GM19455 (cell line): Measurements from ENCODE around the gene BCL11A.

Source experiments
- ATAC-seq: cut with Tn5 transposase; IDR thresholded peaks from one replicate; pipeline ENCODE4 v1.9.1; 2021; ENCODE audit not compliant: unreplicated experiment

The BCL11A gene

DNA sequence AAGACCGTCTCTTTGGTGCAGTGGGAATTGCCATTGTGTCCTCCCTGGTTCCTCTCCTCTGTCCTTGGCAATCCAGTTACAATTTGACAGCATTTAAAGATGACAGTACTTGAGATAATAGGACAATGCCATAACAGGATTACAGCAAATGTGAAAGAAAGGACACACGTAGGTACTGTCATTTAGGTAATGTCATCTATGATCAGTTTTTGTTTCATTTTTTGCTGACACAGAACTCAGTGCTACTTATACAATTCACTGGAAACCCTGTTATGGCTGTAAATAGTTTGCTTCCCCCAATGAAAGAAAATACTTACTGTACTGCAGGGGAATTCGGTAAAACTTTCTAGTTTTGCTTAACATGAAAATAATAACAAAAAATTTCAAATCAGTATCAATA, 65.2 kb downstream of the BCL11A start:
- ATAC-seq, result peak; percentile 70

DNA sequence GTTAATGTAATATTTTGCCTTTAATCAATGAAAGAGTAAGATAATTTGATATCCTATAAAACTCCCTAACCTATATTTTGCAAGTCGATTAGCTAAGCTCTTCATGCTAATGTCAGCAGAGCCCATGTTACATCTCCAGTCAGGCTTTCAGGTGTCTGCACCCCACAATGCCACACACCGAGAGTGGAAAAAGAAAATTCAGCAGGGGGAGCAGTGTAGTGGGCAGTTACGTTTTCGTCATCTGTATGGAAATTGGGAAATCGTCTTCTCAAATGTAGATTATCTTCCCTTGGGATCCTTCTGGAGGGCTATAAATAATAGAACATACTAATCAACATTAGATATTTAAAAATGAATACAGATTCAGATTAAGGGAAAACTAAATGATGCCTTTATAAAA, 66.3 kb downstream of the BCL11A start:
- ATAC-seq, result no peak

DNA sequence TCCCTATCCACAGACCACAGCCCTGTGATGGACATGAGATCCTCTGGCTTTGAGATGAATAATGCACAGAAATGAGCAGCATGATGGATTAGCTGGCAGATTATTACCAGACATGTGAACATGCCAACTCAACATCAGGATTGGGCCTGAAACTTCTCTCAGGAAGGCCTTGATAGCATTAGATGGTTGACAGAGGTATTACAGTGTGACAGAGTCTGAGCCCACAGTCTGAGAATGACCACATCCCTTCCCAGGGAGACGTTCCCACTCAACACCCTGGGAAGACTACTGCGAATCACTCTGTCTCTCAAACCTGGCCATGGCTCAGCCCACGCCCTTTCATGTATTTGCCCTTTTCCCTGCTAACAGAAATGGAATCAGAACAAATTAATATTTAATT, 66.9 kb downstream of the BCL11A start:
- ATAC-seq, result no peak

DNA sequence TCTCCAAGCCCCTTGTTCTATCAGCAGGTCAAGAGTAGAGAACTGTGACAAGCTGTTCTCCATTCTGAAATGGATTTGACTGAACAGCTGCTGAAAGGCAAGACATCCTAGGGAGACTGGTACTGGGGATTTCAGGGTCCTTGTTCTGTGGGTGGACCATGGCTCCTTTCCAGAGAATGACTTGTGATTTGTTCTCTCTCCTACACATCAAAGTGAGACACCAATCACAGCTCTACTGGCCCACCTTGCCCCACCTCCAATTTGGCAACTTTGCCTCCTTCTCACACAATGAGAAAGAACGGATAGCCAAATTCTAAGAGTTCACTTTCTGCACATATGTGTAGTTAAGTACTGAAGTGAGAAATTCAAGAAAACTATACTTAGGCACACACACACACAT, 67.4 kb downstream of the BCL11A start:
- ATAC-seq, result no peak

DNA sequence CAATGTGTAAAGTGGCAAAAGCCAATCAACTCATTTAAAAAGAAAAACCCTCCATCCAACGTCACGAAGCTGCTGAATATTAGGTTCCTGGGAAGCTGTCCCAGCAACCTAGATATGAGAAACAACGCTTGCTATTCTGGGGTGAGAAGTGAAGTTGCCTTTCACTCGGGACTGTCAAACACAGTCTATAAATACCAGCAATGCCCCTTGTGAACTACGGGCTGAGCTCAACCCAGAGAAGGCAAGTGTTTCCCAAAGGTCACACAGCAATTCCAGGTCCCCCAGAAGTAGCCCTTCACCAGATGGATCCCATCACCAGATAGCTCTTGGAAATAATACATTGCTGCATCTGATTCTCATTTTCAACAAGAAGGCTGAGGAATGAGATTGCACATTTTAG, 67.9 kb downstream of the BCL11A start:
- no peak for ATAC-seq

DNA sequence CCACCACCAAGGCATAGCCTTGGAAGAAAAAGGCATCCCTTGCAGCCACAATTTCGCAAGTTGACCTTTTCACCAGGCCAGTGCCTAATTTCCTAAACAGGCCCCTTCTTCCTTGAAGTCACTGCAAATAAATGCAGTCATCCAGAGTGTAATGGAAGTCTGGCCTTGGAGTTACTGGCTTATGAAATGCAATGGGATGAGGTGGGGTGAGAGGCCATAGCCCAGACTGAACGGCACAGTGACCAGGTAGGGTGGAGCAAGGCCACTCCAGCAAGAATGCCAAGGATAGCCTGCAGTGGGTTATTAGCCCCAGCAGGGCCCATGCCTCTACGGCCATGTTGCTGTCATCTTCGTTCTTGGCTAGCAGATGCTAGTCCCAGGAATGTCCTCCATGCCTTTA, 68.4 kb downstream of the BCL11A start:
- no peak for ATAC-seq

DNA sequence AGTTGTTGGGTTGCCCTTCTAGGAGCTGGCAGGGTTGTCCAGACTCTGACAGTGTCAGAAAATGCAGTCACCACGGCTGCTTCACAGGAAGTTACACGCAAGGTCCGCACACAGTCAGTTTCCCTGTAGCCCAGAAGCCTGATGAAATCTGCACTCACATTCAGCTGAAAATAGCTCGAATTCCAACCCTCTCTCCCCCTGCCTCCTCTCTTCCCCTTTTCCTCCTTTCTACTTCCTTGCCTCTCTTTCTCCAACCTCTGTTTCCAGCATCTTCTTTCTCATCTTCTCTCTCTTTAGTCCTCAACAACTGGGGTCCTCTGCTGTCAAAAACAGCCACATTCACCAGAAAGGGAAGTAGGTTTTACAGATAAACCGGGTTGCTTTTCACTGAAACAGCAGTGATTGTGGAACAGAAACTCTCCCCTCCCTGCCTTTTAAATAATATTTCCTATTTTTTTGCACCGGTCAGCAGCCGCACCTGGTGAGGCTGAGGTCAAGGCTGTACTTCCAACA, 69.3 kb downstream of the BCL11A start:
- ATAC-seq, result no peak

DNA sequence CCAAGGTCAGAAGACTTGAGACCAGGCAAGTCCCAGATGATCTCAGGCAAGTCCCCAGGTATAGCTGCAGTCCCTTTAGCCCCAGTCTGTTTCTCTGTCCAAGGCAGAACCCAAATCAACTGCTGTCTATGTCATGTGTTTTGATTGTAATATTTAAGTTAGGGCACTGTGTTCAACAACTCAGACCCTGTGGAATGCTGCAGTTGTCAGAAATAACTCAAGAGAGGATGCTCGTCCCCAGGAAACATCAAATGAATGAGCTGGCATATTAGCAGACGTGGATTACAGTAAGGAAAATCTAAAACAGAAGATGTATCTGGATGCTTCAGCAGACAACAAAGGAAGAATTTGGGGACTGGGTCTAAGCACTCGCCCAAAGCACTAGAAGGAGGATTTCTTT, 70.1 kb downstream of the BCL11A start:
- ATAC-seq, result no peak

DNA sequence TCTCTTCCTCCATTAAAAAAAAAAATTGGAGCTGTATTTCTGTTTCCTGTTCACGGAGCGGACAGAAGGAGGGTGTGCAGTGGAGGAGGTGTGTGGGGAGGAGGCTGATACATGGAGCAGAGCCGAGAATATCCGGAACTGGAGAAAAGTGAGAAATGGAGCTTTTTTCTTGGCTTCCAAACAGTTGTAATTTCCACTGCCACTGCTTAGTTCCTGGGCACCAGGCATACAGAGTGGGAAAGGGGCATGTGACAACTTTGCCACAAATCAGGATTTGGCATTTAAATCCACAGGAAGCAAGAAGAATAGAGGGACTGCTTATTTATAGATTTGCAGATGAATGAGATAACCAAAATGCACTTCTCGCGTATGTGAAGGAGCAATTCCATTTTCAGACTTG, 71.2 kb downstream of the BCL11A start:
- ATAC-seq, result no peak

DNA sequence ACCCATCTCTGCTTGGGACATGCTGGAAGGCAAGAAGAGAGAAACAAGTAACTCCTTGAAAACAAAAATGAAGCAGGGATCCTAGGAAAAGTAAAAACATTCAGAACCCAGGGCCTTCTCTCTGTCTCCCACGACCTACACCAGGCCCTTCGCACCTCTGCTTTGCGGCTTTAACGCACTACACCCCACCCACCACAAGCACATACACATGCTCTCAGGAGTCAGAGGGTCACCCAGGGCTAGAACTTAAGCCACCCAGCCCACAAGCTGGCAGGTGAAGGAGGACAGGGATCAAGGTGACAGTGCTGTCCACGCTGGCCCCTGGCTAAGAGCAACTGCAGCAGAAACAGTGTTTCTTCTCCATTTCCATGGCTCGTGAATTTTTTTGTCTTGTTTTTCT, 72.2 kb downstream of the BCL11A start:
- ATAC-seq, result no peak

DNA sequence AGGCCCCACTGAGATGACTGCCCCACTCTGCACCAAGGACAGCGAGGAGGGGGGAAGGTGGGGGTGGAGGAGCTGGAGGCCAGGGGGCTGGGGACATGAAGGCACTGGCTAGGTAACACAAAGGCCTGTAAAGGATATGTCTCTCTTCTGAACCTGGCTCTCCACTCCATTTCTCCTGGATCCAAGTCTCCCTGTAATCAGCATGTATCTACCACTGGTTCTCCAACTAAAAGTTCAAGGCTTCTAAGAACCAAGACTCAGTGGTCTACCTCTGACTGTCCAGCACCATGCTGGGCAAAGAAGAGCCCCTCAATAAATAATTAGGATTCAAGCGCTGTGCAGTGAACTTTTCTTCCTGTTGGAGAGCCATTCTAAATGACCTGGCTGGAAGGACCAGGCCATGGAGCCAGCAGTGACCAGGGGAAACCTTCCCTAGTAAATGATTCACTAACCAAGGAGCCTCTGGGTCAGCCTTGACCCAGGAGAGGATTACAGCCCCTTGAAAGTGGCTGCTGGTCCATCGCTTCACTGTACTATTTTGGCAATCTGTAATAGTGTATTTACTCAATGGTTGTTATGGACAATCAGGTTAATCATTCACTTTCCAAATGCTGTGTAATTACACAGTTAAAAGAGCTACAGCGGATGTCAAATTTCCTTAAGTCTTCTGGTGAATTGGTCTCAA, 73.2 kb downstream of the BCL11A start:
- ATAC-seq, result no peak

DNA sequence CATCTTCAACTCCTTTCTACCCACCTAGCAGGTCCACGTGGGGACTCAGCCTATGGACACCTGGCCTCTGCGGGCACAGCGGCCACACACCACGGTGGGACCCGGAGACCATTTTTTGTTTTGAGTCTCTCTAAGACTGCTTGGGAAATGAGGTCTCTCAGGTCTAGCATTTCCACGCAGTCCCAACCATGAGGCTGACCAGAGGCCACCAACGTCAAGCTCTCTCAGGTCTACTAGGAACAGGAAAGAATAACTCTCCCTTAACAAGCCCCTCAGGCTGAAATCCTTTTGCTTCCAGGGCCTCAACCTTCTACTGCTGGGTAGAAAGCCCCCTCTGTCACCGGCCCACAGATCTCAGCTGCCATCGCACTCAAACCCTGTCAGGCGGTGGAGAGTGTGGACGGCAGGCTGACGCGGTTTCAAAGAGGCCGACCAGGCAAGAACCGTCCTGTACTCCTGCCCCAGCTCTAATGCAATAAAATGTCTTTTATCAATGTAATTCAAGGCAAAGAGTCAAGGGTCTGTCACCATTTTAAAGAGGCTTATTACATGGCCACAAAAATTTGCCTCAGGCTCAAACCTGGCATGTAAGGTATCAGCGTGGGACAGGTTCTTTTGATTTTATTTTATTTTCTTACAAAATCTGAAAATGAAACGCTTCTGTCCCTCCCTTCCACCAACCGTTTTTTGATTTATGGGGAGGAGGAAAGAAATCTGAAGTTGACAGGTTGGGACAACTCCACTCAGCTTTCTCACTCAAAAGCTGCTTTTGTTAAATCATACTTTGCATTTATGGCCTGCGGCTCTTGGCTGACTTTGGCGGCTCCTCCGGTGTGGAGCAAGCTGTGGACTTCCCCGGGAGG, 74.0 kb downstream of the BCL11A start:
- ATAC-seq, result no peak

DNA sequence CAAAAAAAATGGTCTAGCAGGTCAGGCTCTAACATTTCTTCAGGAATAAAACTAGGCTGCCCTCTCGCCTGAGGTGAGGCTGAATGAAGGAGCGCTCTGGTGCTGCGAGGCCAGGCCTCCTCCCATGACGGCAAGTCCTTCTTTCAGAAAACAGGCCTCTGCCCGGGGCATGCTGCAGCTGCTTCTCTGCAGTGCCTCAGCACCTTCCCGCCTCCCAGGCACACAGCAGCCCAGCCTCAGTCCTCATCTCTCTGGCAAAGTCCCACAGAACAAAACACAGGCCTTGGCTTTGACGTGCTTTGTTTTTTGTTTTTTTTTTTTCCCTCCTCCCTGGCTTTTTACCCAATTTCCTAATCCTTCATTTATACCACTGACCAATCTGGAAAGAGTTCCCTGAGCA, 74.8 kb downstream of the BCL11A start:
- no peak for ATAC-seq

DNA sequence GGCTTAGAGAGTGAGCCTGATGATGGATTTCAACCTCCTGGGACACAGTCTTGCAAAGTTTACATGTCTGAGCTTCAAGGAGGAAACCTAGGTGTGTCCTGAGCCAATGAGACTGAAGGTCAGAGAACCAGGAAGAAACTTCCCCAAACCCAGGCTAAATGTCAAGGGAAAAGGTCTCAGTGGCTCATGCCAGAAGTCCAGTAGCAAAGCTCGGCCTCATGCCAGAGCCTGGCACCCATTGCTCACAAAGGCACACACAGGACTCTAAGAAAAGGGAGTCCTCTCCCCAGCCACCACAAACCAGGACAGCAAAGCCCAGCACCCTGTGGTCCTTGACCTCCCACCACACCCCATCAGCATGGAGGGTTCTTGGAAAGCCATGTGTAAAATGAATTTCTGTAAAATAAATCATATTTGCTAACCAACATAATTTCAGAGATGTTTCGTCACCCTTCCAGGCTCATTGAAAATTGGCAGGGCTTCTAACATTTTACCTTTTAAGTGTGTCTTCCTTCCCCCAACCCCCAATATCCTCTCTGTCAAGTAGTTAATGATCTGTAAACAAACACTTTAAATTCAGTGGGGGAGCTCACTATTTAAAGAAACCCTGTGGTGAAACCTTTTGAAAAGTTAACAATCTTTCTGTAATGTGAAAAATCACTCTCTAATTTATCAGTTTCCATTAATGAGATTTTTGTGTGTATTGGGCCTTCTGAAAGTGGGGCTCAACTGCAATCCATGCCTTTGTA, 77.1 kb downstream of the BCL11A start:
- ATAC-seq, result no peak

DNA sequence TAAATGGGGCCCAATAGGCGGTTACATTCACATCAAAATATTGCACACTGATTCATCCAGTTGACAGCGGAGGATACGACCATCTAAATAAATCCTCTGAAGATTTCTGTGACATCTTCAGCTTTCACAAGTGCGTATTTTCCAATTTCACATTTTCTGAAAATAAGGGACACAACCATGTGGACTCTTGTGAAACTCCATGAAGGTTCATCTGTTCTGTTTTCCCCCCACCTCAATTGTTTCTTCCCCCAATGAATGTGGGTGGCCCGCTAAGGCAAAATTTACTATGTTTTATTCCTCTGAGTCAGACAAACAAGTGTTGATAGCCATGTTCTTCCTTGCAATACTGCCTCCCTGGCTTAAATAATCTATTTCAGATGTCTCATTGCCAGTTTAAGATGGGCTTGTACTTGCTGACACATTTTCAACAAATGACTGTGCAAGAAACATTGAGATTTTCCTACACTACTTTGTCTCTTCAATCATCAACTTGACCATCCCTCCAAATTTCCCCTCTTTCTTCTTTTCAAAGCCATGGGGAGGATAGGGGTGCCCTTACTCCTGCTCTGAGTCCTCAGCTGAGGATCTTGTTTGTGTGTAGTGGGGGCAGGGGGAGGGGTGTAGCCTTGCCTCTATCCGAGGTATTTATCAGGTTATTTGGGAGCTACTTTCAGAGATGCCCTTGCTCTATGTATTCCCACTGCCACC, 78.2 kb downstream of the BCL11A start:
- no peak for ATAC-seq

DNA sequence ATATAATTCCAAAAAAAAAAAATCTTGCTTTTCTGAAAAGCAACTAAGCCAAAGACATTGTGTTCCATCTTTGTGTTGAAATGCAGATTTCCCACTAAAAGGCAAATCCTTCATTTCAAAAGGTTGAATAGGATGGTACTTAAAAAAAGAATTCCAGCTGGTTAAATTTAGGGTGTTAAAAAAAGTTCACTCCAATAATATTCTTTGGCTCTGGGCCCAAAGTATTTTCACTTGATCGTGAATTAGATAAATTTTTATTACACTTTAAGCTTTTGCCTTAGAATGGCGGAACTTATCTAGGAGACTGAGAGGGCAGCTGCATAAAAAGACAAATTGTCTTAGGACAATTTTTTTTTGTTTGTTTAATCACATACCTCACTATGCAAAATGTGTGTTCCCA, 79.2 kb downstream of the BCL11A start:
- no peak for ATAC-seq

DNA sequence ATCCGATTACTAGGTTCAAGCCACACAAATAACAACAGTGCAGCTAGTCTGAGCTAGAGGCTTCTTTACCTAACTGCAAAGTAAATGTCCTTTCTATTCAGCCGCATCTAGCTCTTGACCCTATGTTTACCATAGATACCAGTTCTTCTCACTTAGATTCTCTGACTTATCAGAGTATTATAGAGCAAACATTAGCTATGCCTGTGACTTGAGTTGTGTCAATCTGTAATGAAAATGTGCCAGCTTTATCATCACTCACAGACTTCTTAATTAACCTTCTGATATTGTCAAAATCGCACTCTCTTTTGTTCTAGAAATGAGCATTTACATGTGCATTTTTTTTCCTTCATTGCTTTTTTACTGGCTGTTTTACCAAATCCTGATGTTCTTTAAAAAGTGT, 79.9 kb downstream of the BCL11A start:
- ATAC-seq, result no peak

DNA sequence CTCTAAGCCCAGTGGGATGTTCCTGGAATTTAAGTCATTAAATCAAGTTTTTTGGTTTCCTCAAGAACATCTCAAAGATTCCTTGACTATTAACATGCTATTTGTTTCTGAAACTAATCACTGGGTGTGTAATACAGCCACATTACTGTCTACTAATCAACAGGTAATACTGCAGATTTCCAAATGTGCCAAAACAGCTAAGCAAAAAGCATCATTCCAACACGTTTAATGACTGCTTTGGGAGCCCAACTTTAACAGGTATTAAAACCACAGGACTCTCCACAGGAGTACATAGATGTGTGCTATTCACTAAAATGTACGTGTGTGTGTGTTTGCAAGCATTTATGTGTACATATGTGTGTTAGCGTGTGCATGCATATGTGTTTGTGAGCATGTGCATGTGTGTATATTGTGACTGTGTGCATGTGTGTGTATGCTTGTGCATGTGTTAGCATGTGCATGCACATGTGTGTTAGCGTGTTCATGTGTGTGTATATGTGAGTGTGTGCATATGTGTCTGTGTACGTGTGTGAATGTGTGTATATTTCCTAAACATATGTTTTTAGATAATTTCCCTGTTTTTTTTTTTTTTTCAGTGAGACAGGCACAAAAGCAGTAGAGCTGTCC, 80.7 kb downstream of the BCL11A start:
- no peak for ATAC-seq

DNA sequence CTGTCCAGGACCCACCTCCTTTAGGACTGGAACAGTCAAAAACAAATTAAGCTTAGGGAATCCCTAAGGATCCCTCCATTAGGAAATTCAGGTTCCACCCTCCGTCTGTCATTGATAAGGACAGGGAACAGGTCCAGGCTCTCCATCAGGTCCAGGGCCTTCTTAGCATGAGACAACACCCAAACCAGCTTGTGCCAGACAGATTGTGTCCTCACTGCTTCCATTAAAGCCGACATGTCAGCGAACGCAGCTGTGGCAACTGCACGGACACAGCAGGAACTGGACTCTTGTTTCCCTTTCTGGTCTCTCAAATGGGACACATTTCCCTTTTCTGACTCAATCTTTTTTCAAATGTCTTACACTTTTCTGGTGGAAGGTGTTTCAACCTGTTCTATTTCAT, 81.4 kb downstream of the BCL11A start:
- ATAC-seq, result no peak

DNA sequence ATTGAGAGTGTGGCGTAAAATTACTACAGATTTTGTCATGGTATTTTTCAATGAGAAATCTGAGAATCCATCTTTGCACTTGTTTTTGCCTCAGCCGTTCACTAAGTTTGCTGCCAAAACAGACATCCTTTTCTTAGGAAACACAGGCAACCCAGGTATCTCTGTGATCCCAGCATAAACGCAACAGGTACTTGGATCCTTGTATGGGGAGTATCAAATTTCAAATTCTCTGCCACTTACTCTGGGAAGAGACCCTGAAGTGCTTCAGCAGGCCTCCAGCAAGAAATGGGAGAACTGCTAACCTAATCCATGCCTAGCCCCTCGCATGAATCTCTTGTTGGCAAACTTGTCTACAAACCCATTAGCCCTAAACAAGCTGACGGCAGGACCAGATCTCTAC, 83.1 kb downstream of the BCL11A start:
- ATAC-seq, result no peak
